HG03103 (cell line): ENCODE results near the gene KCNIP3.

Experiments
- ATAC-seq: cut with Tn5 transposase; IDR thresholded peaks from one replicate; pipeline ENCODE4 v1.9.1; 2021; ENCODE audit warnings: low read depth; ENCODE audit not compliant: unreplicated experiment

KCNIP3 gene

GRCh38 chr2:95274291-95275150, 22.6 kb upstream of the KCNIP3 start, which contains the start of gene PROM2:
TSS of gene PROM2 (plus strand) at chr2:95274449. CDS start at chr2:95274586, 137 bp downstream.
- ATAC-seq, result no peak

DNA sequence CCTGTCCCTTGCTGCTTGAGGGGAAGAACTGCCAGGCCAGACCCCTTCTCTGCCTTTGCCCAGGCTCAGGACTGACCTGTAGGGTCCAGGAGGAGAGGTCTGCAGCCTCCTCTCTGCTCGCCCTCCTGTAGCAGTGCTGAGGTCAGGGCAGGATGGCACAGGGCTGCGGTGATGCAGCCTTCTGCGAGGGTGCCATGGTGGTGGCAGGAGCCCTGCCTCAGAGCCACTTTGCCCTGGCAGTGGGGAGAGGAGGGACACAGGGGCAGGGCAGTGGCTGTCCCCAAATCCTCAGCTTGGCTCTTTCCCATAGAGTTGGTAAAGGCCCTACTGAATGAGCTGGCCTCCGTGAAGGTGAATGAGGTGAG, 22.0 kb upstream of the KCNIP3 start:
- no peak for ATAC-seq

GRCh38 chr2:95275601-95276243, 21.4 kb upstream of the KCNIP3 start:
- ATAC-seq, result no peak

DNA sequence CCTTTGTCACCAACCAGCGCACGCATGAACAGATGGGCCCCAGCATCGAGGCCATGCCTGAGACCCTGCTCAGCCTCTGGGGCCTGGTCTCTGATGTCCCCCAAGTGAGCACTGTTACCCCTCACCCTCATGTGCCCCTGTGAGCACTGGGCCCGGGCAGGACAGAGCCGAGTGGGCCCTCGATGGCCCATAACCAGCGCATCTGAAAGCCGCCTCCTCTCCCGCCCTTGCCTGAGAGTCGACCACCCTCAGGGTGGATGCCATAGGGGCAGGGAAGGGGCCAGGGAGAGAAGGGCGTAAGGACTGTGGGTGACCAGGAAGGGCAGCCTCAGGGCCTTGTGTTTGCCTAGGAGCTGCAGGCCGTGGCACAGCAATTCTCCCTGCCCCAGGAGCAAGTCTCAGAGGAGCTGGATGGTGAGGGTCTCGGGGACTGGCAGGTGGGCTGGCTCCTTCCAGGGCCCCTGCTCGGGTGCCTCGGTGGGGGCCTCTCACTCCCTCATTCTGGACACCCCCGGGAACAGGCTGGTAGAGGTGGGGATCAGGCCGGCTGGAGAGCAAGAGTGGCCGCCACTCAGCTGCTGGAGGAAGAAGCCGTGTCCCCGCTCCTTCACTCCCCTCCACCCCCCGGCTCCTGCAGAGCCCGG, 20.8 kb upstream of the KCNIP3 start:
- ATAC-seq, result no peak

DNA sequence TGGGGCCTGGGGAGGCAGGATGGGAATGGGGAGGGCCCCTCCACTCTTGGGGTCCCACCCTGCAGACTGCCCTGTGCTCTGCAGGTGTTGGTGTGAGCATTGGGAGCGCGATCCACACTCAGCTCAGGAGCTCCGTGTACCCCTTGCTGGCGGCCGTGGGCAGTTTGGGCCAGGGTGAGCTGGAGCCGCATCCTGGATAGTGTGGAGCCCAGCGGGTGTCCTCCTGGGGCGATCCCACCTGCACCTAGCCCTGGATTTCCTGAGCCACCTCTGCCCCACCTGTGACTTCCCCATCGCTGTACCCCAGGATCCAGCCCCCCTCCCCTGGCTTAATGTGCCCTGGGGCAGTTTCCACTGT, 20.3 kb upstream of the KCNIP3 start:
- ATAC-seq, result no peak

GRCh38 chr2:95277246-95277906, 19.8 kb upstream of the KCNIP3 start:
- no peak for ATAC-seq

DNA sequence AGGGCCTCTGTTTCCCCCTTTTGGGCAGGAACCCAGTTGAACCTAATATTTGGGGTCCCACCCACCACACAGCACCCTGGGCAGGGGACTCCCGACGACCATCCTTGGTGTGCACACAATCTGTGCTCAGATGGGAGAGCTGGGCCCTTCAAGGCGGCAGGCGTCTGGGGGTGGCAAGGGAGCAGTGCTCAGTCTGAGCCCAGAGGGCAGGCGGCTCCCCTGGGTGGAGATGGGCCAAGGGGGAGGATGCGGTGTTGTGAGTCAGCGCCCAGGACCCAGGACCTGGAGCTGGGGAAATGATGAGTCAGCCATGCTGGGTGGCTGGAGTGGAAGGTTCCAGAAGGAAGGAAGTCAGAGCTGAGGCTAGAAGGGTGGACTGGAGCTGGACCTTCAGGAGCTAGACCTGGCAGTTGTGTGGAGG, 19.1 kb upstream of the KCNIP3 start:
- no peak for ATAC-seq

DNA sequence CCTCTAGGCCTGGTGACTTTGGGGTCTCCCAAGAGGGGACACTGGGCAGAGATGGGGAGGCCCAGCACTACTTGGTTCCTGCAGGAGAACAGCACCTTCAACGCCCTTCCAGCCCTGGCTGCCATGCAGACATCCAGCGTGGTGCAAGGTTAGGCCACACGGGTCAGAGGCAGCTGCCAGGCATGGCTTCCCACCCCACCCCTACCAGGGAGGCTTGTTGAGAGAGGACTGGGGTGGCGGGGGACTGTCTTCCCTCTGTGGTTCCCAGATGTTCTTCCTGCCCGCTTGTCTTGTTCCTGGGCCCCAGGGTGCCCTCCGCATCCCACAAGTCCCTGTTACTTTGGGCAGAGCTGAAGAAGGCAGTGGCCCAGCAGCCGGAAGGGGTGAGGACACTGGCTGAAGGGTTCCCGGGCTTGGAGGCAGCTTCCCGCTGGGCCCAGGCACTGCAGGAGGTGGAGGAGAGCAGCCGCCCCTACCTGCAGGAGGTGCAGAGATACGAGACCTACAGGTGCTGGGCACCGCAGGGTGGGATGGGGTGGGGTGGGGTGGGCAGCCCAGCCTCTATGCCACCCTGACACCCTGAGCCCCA, 18.4 kb upstream of the KCNIP3 start:
- ATAC-seq, result no peak

- no peak for ATAC-seq
These were observed 17.6 kb upstream of the KCNIP3 start for GRCh38 chr2:95279435-95280035.

DNA sequence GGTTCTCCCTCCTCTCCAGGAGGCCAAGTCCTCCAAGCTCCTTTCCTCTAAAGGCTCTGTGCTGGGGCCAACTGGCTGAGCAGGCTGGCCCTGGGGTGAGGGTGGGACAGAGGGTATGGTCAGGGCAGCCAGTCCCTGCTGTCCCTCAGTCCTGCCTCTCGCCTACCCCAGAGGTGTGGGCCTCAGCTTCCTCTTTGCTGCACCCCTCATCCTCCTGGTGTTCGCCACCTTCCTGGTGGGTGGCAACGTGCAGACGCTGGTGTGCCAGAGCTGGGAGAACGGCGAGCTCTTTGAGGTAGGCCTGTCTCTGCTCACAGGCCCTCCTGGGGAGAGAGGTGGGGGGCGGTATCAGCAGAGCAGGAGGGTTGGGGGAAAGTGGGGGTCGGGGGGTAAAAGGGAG, 16.1 kb upstream of the KCNIP3 start:
- no peak for ATAC-seq

DNA sequence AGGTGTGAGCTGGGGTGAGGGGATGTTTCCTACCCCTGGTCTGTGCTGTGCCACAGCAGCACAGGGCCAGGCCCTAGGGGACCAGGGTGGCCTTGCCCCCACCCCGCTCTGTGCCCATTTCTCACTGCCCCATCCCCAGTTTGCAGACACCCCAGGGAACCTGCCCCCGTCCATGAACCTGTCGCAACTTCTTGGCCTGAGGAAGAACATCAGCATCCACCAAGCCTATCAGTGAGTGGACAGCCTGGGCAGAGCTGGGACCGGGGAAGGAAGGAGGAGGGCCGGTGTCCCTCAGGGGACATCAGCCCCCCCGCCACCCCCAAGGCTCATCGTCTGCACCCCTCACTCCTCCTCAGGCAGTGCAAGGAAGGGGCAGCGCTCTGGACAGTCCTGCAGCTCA, 15.4 kb upstream of the KCNIP3 start:
- no peak for ATAC-seq

GRCh38 chr2:95282458-95282857, 14.7 kb upstream of the KCNIP3 start:
- ATAC-seq, result no peak

GRCh38 chr2:95283562-95283961, 13.6 kb upstream of the KCNIP3 start:
- no peak for ATAC-seq

- ATAC-seq, result no peak
These were observed 12.1 kb upstream of the KCNIP3 start for GRCh38 chr2:95284886-95285541.

GRCh38 chr2:95285542-95285932, 11.6 kb upstream of the KCNIP3 start:
- ATAC-seq, result no peak

GRCh38 chr2:95287336-95287735, 9.8 kb upstream of the KCNIP3 start:
- ATAC-seq, result no peak

DNA sequence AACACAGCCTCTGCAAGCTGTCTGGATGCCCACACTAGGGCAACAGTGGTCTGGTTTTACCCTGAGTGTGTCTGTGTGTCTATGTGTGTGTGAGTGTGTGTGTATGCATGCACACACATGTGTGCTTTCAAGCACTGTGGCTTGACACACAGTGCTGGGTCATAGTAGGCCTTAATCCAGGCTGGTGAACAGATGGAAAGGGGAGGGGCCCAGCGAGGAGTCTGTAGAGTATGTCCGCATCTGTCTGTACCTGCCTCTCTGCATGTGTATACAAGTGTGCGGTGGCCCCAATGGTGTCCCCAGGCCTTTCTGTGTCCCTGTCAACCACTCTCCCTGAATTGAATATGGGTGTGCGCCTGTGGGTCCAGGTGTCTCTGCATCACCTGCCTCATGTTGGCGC, 9.3 kb upstream of the KCNIP3 start:
- no peak for ATAC-seq

DNA sequence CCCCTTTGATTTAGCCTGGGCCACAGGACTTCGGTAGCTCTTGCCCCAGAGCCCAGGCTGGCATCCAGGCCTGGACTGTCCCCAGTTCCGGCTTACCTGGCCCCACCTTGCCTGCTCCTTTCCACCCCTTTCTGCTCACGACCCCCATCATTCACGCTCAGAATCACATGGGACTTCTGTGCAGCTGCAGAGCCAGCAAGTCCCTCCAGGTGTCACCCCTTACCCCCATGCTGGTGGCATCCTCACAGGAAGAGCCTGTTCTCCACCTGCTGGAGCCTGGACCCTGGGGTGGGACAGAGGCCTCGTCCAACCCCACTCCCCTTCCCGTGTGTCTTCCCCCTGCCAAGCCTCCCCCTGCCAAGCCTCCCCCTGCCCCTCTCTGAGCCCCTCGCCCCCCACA, 7.9 kb upstream of the KCNIP3 start:
- ATAC-seq, result no peak

GRCh38 chr2:95291222-95291621, 5.9 kb upstream of the KCNIP3 start:
- ATAC-seq, result no peak
